IMR-90 (cell line): ENCODE results near the gene GRIK3. TPM values are rescaled to one million over a fixed set of nuclear protein-coding genes. Genes with fewer than 3 reads are reported as not detected.

Source experiments
- ATAC-seq: fragments of 200-7000 bp; cut with Tn5 transposase; 2 replicates; pipeline ENCODE4 v1.9.1; 2020; ENCODE audit warnings: low read depth, mild to moderate bottlenecking, moderate library complexity
- BruUV-seq: library from RNA; stranded (reverse); fragments of 400-500 nt; replicated peaks from 2 replicates; lab custom pipeline; 2021; lab: Mats Ljungman, UMichigan
- CTCF ChIA-PET: fragments of 300-600 bp; formaldehyde crosslinking; extraction: SDS; loops from one replicate; lab custom pipeline; 2021; ENCODE audit warnings: antibody characterized with exemption; lab: Yijun Ruan, JAX
- POLR2A ChIA-PET: fragments of 300-600 bp; sonication (Branson Sonifier 250); formaldehyde crosslinking; loops from one replicate; lab custom pipeline; 2022; ENCODE audit warnings: antibody characterized with exemption; ENCODE audit not compliant: unreplicated experiment; lab: Charles Lee
- DNase-seq: peaks from one replicate; pipeline ENCODE4 v3.0.0; 2013
- H2AFZ ChIP-seq: replicated peaks from 2 replicates; pipeline ENCODE3; 2013; ENCODE audit warnings: low read length, mild to moderate bottlenecking; ENCODE audit not compliant: poor library complexity
- H2AK5ac ChIP-seq: 2 replicates; pipeline ENCODE4 v1.6.1; 2013; ENCODE audit warnings: low read depth, low read length, inconsistent platforms
- H2AK9ac ChIP-seq: replicated peaks from 2 replicates; pipeline ENCODE3; 2013; ENCODE audit warnings: mild to moderate bottlenecking, low read depth, low read length, moderate library complexity; ENCODE audit not compliant: poor library complexity
- H2BK120ac ChIP-seq: 2 replicates; pipeline ENCODE4 v1.6.1; 2013; ENCODE audit warnings: low read depth, low read length, inconsistent platforms
- H2BK15ac ChIP-seq: 3 replicates; pipeline ENCODE4 v1.6.1; 2013; ENCODE audit warnings: low read depth, low read length, inconsistent platforms
- H2BK20ac ChIP-seq: 2 replicates; pipeline ENCODE4 v1.6.1; 2013; ENCODE audit warnings: low read depth, mild to moderate bottlenecking, inconsistent platforms, low read length, moderate library complexity
- H2BK5ac ChIP-seq: 2 replicates; pipeline ENCODE4 v1.6.1; 2013; ENCODE audit warnings: mild to moderate bottlenecking, low read depth, low read length, inconsistent platforms; ENCODE audit not compliant: poor library complexity, severe bottlenecking
- H3K14ac ChIP-seq: replicated peaks from 2 replicates; pipeline ENCODE4 v1.6.1; 2013; ENCODE audit warnings: low read depth, low read length, inconsistent platforms
- H3K18ac ChIP-seq: 2 replicates; pipeline ENCODE4 v1.6.1; 2013; ENCODE audit warnings: low read depth, low read length, control low read depth
- H3K23ac ChIP-seq: 2 replicates; pipeline ENCODE4 v1.6.1; 2013; ENCODE audit warnings: low read depth, low read length, inconsistent platforms
- H3K27ac ChIP-seq: 2 replicates; pipeline ENCODE4 v1.5.1; 2013; ENCODE audit warnings: mild to moderate bottlenecking, control low read depth, low read length; ENCODE audit not compliant: insufficient read depth
- H3K27me3 ChIP-seq: 2 replicates; pipeline ENCODE4 v1.6.1; 2013; ENCODE audit warnings: low read length; ENCODE audit not compliant: control insufficient read depth, insufficient read depth
- H3K36me3 ChIP-seq: 2 replicates; pipeline ENCODE4 v1.6.1; 2013; ENCODE audit warnings: low read length, mixed read lengths; ENCODE audit not compliant: control insufficient read depth, insufficient read depth
- H3K4ac ChIP-seq: 2 replicates; pipeline ENCODE4 v1.6.1; 2013; ENCODE audit warnings: low read depth, low read length, inconsistent platforms
- H3K4me1 ChIP-seq: 2 replicates; pipeline ENCODE4 v1.6.1; 2013; ENCODE audit warnings: low read length, mixed read lengths; ENCODE audit not compliant: control insufficient read depth, insufficient read depth
- H3K4me2 ChIP-seq: 2 replicates; pipeline ENCODE4 v1.6.1; 2013; ENCODE audit warnings: low read depth, mild to moderate bottlenecking, control low read depth, low read length, moderate library complexity
- H3K4me3 ChIP-seq: 2 replicates; pipeline ENCODE4 v1.5.1; 2013; ENCODE audit warnings: low read depth, mild to moderate bottlenecking, control low read depth, low read length, moderate library complexity; ENCODE audit not compliant: insufficient read depth
- H3K56ac ChIP-seq: 2 replicates; pipeline ENCODE4 v1.6.1; 2013; ENCODE audit warnings: low read length, inconsistent platforms; ENCODE audit not compliant: insufficient read depth; ENCODE audit errors: extremely low read depth
- H3K79me1 ChIP-seq, 2 experiments: 2 replicates each; pipeline ENCODE4 v1.6.1; 2013; ENCODE audit warnings: low read length in 2 of 2, inconsistent platforms in 1 of 2, low read depth in 1 of 2
- H3K9ac ChIP-seq: 2 replicates; pipeline ENCODE4 v1.6.1; 2013; ENCODE audit warnings: low read depth, low read length, control low read depth
- H3K9me1 ChIP-seq: 2 replicates; pipeline ENCODE4 v1.6.1; 2013; ENCODE audit warnings: low read length, inconsistent platforms; ENCODE audit not compliant: insufficient read depth
- H3K9me3 ChIP-seq: 2 replicates; pipeline ENCODE4 v1.6.1; 2013; ENCODE audit warnings: low read length; ENCODE audit not compliant: control insufficient read depth, insufficient read depth
- H4K20me1 ChIP-seq: 2 replicates; pipeline ENCODE4 v1.6.1; 2013; ENCODE audit warnings: low read length, inconsistent platforms; ENCODE audit not compliant: insufficient read depth
- H4K5ac ChIP-seq: 2 replicates; pipeline ENCODE4 v1.6.1; 2013; ENCODE audit warnings: mild to moderate bottlenecking, low read depth, low read length, control low read depth
- H4K8ac ChIP-seq, 2 experiments: 2 replicates each; pipeline ENCODE4 v1.6.1; 2013; ENCODE audit warnings: low read depth in 2 of 2, low read length in 2 of 2, control low read depth in 1 of 2, inconsistent platforms in 1 of 2
- H4K91ac ChIP-seq: 2 replicates; pipeline ENCODE4 v1.6.1; 2013; ENCODE audit warnings: low read depth, low read length, inconsistent platforms; ENCODE audit not compliant: insufficient read depth
- CEBPB ChIP-seq: IDR thresholded peaks from 2 replicates; pipeline ENCODE4 v1.6.1; 2012; ENCODE audit warnings: low read depth, low read length, improper control_type of control experiment
- CHD1 ChIP-seq: IDR thresholded peaks from 2 replicates; pipeline ENCODE4 v1.6.1; 2012; ENCODE audit warnings: low read depth, low read length, improper control_type of control experiment
- POLR2A ChIP-seq: IDR thresholded peaks from 2 replicates; pipeline ENCODE4 v1.6.1; 2012; ENCODE audit warnings: mild to moderate bottlenecking, low read depth, low read length
- RAD21 ChIP-seq: IDR thresholded peaks from 2 replicates; pipeline ENCODE4 v1.6.1; 2012; ENCODE audit warnings: low read length, improper control_type of control experiment
- WGBS, 2 experiments: methylation state at CpG; one replicate each; pipeline versions ENCODE4 v1.1.5 to v1.1.7; 2013; ENCODE audit warnings: missing lambda C conversion rate in 2 of 2; ENCODE audit not compliant: insufficient read length in 1 of 2; ENCODE audit errors: extremely low coverage in 2 of 2; 5-methylcytosine and 5-hydroxymethylcytosine counted together
- dilution Hi-C: fragments of 300-500 bp; cut with HindIII; formaldehyde crosslinking; loops from one replicate; pipeline ENCODE4 v1.14.3; 2018; ENCODE audit warnings: low sequenced_read_pairs; ENCODE audit not compliant: unreplicated experiment
- in situ Hi-C: fragments of 300-500 bp; cut with MboI; formaldehyde crosslinking; loops from 3 replicates; pipeline ENCODE4 v1.14.3; 2019; ENCODE audit warnings: low sequenced_read_pairs, inconsistent platforms, mixed read lengths
- intact Hi-C: fragments of 100-400 bp; cut with micrococcal nuclease; formaldehyde crosslinking; loops from 2 replicates; pipeline ENCODE4 v1.10.0; 2022
- polyA plus RNA-seq, 3 experiments: library from polyadenylated mRNA; depleted of rRNA; stranded (reverse); fragments of >200 nt; gene quantifications; 2 replicates each; pipeline ENCODE4 v1.2.3, GENCODE V29; 2012; ENCODE audit warnings: low replicate concordance in 1 of 3
- total RNA-seq: library from RNA; depleted of rRNA; stranded (reverse); fragments of >200 nt; gene quantifications from 2 replicates; pipeline ENCODE4 v1.2.3, GENCODE V29; 2012
- TF ChIP-seq, protein P1 (sequence below): fragments of 150-350 bp; IDR thresholded peaks from 2 replicates; pipeline ENCODE4 v1.6.1; 2016; ENCODE audit warnings: low read depth, mild to moderate bottlenecking, low read length, moderate library complexity, borderline replicate concordance
- TF ChIP-seq, protein P2 (sequence below): conservative IDR thresholded peaks from 2 replicates; pipeline ENCODE4 v1.5.1; 2012; ENCODE audit warnings: mild to moderate bottlenecking, low read depth, low read length, improper control_type of control experiment

GRIK3 gene
- total and polyA plus RNA-seq, 2 of the 4 experiments (the other 2 are of a cell fraction) = not detected

DNA sequence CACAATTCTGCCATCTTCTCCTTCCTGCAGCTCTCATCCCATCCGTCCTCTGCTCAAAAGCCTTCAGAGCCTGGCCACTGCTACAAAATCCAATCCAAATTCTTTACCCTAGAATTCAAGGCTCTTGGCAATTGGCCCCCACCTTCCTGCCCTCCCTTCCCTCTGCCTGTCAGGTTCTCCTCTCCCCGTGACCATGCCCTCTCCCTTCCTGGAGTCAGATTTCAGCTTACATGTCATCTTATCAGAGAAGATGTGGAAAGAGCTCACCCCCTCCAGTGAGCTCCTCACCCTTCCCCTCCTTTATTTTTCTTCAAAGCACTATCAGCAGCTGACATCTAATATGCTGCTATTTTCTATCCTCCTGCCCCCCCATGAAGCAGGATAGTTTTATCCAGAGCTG, 86.9 kb downstream of the GRIK3 start:
- Histone ChIP-seq H3K56ac (no peak overlapping the region), H3K9me1 (no peaks in the 10 kb centered on the region; the same call in 1 of the 2 replicates), H3K4me2 (no peak overlapping the region), H2AFZ (no peak overlapping the region), H2BK120ac (no peak overlapping the region), H4K91ac (no peak overlapping the region), H3K14ac (no peak overlapping the region), H3K4me3 (no peak overlapping the region), H4K20me1 (no peaks in the 10 kb centered on the region), H3K9me3 (no peaks in the 10 kb centered on the region), H3K18ac (no peak overlapping the region), H2AK9ac (no peak overlapping the region), H4K5ac (no peak overlapping the region), H2BK5ac (no peak overlapping the region), H3K4ac (no peak overlapping the region), H3K4me1 (no peaks in the 10 kb centered on the region), H3K36me3 (no peaks in the 10 kb centered on the region), H3K23ac (no peak overlapping the region), H2BK20ac (no peak overlapping the region), H3K27me3 (no peaks in the 10 kb centered on the region), H2AK5ac (no peak overlapping the region), H2BK15ac (no peak overlapping the region), H4K8ac (no peak overlapping the region), H3K27ac (no peak overlapping the region), H3K79me1 (no peaks in the 10 kb centered on the region), H3K9ac (no peak overlapping the region)
- in situ Hi-C loops (no loop called here), dilution Hi-C loops (no loop called here), intact Hi-C loops (no loop called here)
- ATAC-seq (no peak), DNase-seq (no peak)
- no TSS peak for BruUV-seq
- no CpG with 5 or more reads among the region's 2 CpGs for WGBS, 2 experiments
- POLR2A ChIA-PET = no interaction called here
- TF ChIP-seq POLR2A = no peak
- TF ChIP-seq CEBPB = no peak
- no peak for TF ChIP-seq RAD21
- TF ChIP-seq, protein P1, sequence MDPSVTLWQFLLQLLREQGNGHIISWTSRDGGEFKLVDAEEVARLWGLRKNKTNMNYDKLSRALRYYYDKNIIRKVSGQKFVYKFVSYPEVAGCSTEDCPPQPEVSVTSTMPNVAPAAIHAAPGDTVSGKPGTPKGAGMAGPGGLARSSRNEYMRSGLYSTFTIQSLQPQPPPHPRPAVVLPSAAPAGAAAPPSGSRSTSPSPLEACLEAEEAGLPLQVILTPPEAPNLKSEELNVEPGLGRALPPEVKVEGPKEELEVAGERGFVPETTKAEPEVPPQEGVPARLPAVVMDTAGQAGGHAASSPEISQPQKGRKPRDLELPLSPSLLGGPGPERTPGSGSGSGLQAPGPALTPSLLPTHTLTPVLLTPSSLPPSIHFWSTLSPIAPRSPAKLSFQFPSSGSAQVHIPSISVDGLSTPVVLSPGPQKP = no peak
- TF ChIP-seq, protein P2, sequence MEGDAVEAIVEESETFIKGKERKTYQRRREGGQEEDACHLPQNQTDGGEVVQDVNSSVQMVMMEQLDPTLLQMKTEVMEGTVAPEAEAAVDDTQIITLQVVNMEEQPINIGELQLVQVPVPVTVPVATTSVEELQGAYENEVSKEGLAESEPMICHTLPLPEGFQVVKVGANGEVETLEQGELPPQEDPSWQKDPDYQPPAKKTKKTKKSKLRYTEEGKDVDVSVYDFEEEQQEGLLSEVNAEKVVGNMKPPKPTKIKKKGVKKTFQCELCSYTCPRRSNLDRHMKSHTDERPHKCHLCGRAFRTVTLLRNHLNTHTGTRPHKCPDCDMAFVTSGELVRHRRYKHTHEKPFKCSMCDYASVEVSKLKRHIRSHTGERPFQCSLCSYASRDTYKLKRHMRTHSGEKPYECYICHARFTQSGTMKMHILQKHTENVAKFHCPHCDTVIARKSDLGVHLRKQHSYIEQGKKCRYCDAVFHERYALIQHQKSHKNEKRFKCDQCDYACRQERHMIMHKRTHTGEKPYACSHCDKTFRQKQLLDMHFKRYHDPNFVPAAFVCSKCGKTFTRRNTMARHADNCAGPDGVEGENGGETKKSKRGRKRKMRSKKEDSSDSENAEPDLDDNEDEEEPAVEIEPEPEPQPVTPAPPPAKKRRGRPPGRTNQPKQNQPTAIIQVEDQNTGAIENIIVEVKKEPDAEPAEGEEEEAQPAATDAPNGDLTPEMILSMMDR = no peak
- no peak for TF ChIP-seq CHD1
- CTCF ChIA-PET = no interaction called here
